GM19397 (cell line): ENCODE data around the gene SLC22A9.
"Not testable (repeated sequence)": the region's sequence is repeated elsewhere in the genome, so short reads cannot be mapped to it uniquely, and the experiment has no call there.

ENCODE experiments used
- ATAC-seq: cut with Tn5 transposase; IDR thresholded peaks from one replicate; pipeline ENCODE4 v1.9.1; 2021; ENCODE audit warnings: mild to moderate bottlenecking, moderate library complexity; ENCODE audit not compliant: unreplicated experiment

Gene SLC22A9

GRCh38 chr11:63369165-63369970 is at the start of gene SLC22A9:
TSS of gene SLC22A9 (plus strand) at chr11:63369785. CDS start at chr11:63370057, 272 bp downstream.
- no peak for ATAC-seq

GRCh38 chr11:63321723-63322122 is 47.9 kb upstream of the SLC22A9 start:
- ATAC-seq: no peak

- ATAC-seq: not testable (repeated sequence)
Observed at GRCh38 chr11:63335089-63335488, 34.5 kb upstream of the SLC22A9 start.

- ATAC-seq: no peak
Observed at GRCh38 chr11:63337070-63337469, 32.5 kb upstream of the SLC22A9 start.

- ATAC-seq: no peak
Observed at GRCh38 chr11:63343130-63343529, 26.5 kb upstream of the SLC22A9 start.

- ATAC-seq: no peak
Observed at GRCh38 chr11:63352144-63352543, 17.4 kb upstream of the SLC22A9 start.

- ATAC-seq: no peak
Observed at GRCh38 chr11:63362196-63362793, 7.3 kb upstream of the SLC22A9 start.

- no peak for ATAC-seq
Observed at GRCh38 chr11:63369971-63370588, 495 bp downstream of the SLC22A9 start.

- ATAC-seq: no peak
Observed at GRCh38 chr11:63371396-63371795, 1.8 kb downstream of the SLC22A9 start.

GRCh38 chr11:63375434-63375833 is 5.8 kb downstream of the SLC22A9 start:
- ATAC-seq: no peak

GRCh38 chr11:63380130-63380529 is 10.5 kb downstream of the SLC22A9 start:
- no peak for ATAC-seq

- no peak for ATAC-seq
Observed at GRCh38 chr11:63395697-63396096, 26.1 kb downstream of the SLC22A9 start.

- no peak for ATAC-seq
Observed at GRCh38 chr11:63404161-63404935, 34.8 kb downstream of the SLC22A9 start.

GRCh38 chr11:63405114-63405513 is 35.5 kb downstream of the SLC22A9 start:
- ATAC-seq: no peak

- no peak for ATAC-seq
Observed at GRCh38 chr11:63406458-63406857, 36.9 kb downstream of the SLC22A9 start.

GRCh38 chr11:63417174-63417852 is 47.7 kb downstream of the SLC22A9 start:
- ATAC-seq: no peak

- ATAC-seq: no peak
Observed at GRCh38 chr11:63427971-63428508, 58.5 kb downstream of the SLC22A9 start.

- ATAC-seq: not testable (repeated sequence)
Observed at GRCh38 chr11:63430731-63431130, 61.1 kb downstream of the SLC22A9 start.

GRCh38 chr11:63435351-63435750 is 65.8 kb downstream of the SLC22A9 start:
- ATAC-seq: not testable (repeated sequence)

- ATAC-seq: not testable (repeated sequence)
Observed at GRCh38 chr11:63435831-63436230, 66.2 kb downstream of the SLC22A9 start.
